HG03139 (cell line): ENCODE results near the gene EPB41L1.

Experiments
- ATAC-seq: cut with Tn5 transposase; IDR thresholded peaks from one replicate; pipeline ENCODE4 v1.9.1; 2021; ENCODE audit not compliant: unreplicated experiment

EPB41L1 gene

GRCh38 chr20:36217226-36217625 is 62.7 kb downstream of the EPB41L1 start:
- no peak for ATAC-seq

- ATAC-seq: no peak
These were observed 64.0 kb downstream of the EPB41L1 start for GRCh38 chr20:36218380-36219064.

GRCh38 chr20:36219671-36220220 is 65.2 kb downstream of the EPB41L1 start:
- no peak for ATAC-seq

- no peak for ATAC-seq
These were observed 71.1 kb downstream of the EPB41L1 start for GRCh38 chr20:36225666-36226065.

- ATAC-seq: no peak
These were observed 74.2 kb downstream of the EPB41L1 start for GRCh38 chr20:36228770-36229169.

- ATAC-seq: no peak
These were observed 75.5 kb downstream of the EPB41L1 start for GRCh38 chr20:36230019-36230418.

GRCh38 chr20:36231331-36231730 is 76.8 kb downstream of the EPB41L1 start:
- ATAC-seq: no peak

- ATAC-seq: no peak
These were observed 80.3 kb downstream of the EPB41L1 start for GRCh38 chr20:36234771-36235320.

- ATAC-seq: no peak
These were observed 81.6 kb downstream of the EPB41L1 start, which contains the start of gene AAR2 for GRCh38 chr20:36235892-36236785. AAR2 (plus strand) TSS chr20:36236478; CDS start chr20:36239869, 3,391 bp downstream.

GRCh38 chr20:36236786-36237121 is 82.2 kb downstream of the EPB41L1 start:
- ATAC-seq: no peak

GRCh38 chr20:36237477-36237876 is 82.9 kb downstream of the EPB41L1 start:
- ATAC-seq: no peak

GRCh38 chr20:36238153-36238552 is 83.6 kb downstream of the EPB41L1 start:
- ATAC-seq: no peak

- ATAC-seq: no peak
These were observed 84.2 kb downstream of the EPB41L1 start for GRCh38 chr20:36238760-36239159.

- ATAC-seq: no peak
These were observed 85.5 kb downstream of the EPB41L1 start for GRCh38 chr20:36240076-36240475.

- ATAC-seq: no peak
These were observed 87.1 kb downstream of the EPB41L1 start for GRCh38 chr20:36241678-36242077.

GRCh38 chr20:36243726-36244125 is 89.2 kb downstream of the EPB41L1 start:
- no peak for ATAC-seq

GRCh38 chr20:36246401-36246800 is 91.9 kb downstream of the EPB41L1 start:
- no peak for ATAC-seq

- no peak for ATAC-seq
These were observed 94.3 kb downstream of the EPB41L1 start for GRCh38 chr20:36248836-36249235.

- no peak for ATAC-seq
These were observed 94.9 kb downstream of the EPB41L1 start for GRCh38 chr20:36249450-36249849.

- ATAC-seq: no peak
These were observed 96.9 kb downstream of the EPB41L1 start for GRCh38 chr20:36251426-36251825.

GRCh38 chr20:36252511-36252910 is 98.0 kb downstream of the EPB41L1 start:
- no peak for ATAC-seq

- ATAC-seq: no peak
These were observed 98.5 kb downstream of the EPB41L1 start for GRCh38 chr20:36253036-36253435.
